ENCODE data around the gene LTBP3.
A peak's percentile ranks its signal among the peaks of the same experiment; 100 is the strongest.
"Not testable (repeated sequence)": the region's sequence is repeated elsewhere in the genome, so short reads cannot be mapped to it uniquely, and the experiment has no call there.

Gene LTBP3

DNA sequence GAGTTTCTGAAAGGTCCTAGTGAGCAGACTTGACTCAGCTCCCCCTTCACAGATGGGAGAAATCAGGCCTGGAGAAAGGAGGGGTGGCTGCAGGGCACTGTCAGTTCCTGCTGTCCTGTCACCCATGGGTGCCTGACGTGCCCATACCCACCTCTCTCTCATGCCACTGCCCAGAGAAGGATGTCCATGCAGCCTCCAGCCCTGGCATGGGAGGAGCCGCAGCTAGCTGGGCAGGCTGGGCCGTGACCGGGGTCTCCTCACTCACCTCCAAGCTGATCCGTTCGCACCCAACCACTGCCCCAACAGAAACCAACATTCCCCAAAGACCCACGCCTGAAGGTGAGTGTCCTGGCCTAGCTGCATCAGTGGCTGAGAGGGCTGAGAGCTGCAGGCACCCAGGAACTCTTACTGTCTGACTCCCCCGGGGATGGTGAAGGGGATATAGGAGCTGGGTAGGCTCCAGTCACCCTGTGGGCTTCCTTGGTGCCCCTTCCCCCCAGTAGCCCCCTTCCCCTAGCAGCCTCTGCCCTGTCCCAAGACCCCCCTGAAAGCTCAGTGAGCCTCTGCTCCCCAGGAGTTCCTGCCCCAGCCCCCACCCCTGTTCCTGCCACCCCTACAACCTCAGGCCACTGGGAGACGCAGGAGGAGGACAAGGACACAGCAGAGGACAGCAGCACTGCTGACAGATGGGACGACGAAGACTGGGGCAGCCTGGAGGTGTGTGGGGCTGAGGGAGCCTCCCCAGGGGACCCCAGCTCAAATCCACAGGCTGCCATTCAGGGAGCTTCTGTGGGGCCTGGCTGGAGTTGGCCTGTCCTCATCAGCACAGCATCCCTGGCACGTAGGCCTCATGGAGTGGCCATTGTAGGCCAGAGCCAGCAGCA lies 21.5 kb downstream of the LTBP3 start:
- ATAC-seq (no peak), DNase-seq (no peak)

GRCh38 chr11:65535102-65535501 lies 23.1 kb downstream of the LTBP3 start:
- DNase-seq (no peak), ATAC-seq (no peak)

DNA sequence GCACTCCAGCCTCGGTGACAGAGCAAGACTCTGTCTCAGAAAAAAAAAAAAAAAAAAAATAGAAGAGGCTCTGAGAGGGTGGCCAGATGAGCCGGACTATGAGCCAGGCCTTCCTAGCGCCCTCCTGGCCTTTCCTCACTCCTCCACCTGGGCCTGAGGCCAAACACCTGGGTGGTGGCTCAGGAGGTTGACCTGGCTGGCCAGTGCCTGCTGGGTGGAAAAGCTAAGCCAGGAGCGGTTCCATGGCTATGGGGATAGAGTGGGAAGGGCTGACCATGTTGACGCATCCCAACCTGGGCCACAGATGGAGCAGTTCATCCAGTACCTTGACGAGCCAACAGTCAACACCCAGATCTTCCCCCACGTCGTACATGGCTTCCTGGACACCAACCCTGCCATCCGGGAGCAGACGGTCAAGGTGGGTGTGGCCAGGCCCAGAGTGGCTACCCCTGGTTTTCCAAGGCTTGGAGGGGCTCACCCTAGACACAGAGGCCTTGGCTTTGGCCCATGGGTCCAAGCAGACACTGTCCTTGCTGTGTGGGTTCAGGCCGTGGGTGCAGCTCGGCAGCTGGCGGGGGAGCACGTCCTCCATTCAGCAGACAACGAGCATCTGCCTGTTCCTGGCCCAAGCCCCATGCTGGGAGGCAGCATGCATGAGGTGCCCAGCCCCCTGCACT lies 25.6 kb downstream of the LTBP3 start:
- DNase-seq: no peak
- no peak for ATAC-seq

DNA sequence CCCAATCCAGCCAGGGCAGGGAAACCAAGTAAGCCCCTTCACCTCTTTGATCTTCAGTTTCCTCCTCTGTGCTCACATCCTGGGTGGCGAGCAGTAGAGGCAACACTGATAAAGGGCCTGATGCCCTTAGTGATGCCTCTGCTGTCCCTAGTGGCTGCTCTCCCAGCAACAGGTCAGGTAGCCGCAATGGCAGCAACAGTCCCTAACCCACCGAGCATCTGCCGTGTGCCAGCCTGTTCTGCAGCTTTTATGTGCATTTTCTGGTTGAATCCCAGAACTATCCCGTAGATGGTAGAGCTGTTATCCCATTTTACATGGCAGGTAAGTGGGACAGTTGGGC lies 28.0 kb downstream of the LTBP3 start:
- DNase-seq: no peak

DNA sequence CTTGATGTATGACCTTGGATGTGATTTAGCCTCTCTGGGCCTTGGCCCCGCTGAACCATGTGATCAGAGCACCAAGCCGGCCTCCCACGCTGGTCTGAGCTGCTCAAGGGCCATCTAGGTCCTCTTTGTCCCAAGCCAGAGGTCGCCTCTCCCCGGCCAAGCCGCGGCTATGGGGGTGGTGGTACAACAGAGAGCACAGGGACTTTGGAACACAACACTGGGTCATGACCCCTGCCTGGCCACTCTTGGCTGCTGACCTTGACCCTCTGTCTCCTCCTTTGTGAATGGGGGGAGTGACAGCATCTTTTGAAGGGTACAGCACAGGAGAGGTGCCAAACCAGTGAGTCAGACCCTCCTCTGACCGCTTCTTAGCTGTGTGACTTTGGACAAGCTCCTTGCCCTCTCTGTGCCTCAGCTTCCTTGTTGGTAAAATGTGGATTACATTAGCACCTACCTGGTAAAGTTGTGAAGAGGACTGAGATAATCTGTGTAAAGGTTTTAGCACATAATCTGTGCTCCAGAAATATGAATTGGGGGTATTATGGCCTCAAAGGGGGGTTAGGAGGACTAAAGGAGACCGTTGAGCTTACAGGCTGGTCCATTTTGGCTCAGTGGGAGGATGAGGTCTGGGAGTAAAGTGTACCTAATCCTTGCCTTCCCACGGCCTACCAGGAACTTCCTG lies 28.5 kb downstream of the LTBP3 start:
- ATAC-seq (no peak), DNase-seq (no peak)

More for the DNA sequence above, 28.0 kb downstream of the LTBP3 start:
- ATAC-seq: peak; percentile 57

DNA sequence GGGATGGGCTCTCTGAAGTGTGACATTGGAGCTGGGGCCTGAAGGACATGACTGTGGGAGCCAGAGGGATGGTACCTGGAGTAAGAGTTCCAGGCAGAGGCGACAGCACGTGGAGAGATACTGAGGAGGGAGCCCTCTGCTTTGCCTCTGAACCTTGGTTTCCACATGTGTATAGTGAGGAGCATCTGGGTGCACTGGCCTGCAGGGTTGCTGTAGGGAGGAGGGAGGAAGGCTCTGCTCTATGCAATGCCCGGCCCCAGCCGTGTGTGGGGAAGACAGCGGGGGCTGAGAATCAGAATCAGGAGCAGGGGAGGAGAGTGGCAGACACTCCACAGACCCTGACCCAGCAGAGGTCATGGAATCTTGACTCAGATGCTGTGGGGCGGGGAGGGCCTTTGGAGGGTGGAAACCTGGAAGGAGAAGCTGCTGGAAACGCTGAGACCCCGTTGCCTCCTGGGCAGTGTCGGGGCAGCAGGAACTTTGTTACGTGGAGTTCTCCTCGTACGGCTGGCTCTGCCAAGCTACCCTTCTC lies 29.3 kb downstream of the LTBP3 start:
- ATAC-seq (no peak), DNase-seq (no peak)

GRCh38 chr11:65526744-65527143 lies 31.4 kb downstream of the LTBP3 start:
- ATAC-seq: no peak
- DNase-seq: no peak

GRCh38 chr11:65525546-65526480 lies 32.3 kb downstream of the LTBP3 start:
- DNase-seq (no peak), ATAC-seq (peak; percentile 3)

- peak; percentile 85 for ATAC-seq
- DNase-seq: peak; percentile 86
Observed at GRCh38 chr11:65524741-65525545, 33.2 kb downstream of the LTBP3 start, which contains the start of gene SCYL1. Gene SCYL1, plus strand, starts transcription at chr11:65525083. Its CDS starts 71 bp downstream, at chr11:65525154.

DNA sequence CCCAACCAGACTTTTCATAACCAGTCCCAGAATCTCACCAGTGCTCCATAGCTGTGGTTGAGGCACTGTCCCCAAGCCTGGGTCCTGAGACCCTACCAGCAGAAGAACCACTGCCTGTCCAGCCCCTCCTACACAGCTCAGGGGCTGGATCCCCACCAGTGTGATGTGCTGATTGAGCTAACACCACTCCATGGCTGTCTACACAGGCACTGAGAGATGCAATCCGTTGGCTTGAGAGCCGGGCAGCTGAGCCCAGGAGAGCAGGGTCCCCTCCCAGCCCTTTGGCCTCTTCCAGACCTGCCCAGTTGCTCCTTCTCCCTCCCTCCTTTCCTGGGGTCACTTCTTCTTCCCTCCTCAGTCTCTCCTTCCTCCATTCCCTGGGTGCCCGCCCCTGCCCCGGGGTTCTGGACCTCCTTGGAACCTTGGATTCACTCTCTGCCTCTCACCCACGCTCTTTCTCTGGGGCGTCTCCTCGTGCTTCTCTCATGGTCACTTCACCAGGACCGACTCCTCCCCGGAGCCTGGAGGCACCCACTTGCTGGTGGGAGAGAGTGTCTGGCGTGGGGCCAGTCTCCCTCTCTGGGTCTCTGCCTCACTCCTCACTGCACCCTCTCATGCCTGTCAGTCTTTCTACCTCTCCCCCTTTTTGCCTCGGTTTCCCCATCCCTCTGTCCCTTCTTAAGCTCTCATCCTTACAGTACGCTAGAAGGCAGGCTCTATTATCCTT lies 34.0 kb downstream of the LTBP3 start:
- DNase-seq: no peak
- peak; percentile 4 for ATAC-seq

DNA sequence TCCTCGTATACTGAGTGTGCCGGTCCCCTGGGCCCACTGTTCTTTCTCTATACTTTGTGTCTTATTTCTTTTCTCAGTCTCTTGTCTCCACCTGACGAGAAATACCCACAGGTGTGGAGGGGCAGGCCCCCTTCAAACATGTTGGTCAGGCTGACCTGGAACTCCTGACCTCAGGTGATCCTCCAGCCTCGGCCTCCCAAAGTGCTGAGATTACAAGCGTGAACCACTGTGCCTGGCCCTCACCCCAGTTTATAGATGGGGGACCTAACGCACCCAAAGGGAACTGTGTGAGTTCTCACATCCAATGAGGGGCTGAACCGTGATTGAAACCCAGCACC lies 34.6 kb downstream of the LTBP3 start:
- not testable (repeated sequence) for ATAC-seq, DNase-seq

GRCh38 chr11:65522718-65523630 lies 35.2 kb downstream of the LTBP3 start:
- ATAC-seq, DNase-seq: not testable (repeated sequence)

GRCh38 chr11:65521777-65522521 lies 36.2 kb downstream of the LTBP3 start:
- not testable (repeated sequence) for ATAC-seq, DNase-seq

GRCh38 chr11:65518941-65519549 lies 39.1 kb downstream of the LTBP3 start:
- DNase-seq, ATAC-seq: not testable (repeated sequence)

DNA sequence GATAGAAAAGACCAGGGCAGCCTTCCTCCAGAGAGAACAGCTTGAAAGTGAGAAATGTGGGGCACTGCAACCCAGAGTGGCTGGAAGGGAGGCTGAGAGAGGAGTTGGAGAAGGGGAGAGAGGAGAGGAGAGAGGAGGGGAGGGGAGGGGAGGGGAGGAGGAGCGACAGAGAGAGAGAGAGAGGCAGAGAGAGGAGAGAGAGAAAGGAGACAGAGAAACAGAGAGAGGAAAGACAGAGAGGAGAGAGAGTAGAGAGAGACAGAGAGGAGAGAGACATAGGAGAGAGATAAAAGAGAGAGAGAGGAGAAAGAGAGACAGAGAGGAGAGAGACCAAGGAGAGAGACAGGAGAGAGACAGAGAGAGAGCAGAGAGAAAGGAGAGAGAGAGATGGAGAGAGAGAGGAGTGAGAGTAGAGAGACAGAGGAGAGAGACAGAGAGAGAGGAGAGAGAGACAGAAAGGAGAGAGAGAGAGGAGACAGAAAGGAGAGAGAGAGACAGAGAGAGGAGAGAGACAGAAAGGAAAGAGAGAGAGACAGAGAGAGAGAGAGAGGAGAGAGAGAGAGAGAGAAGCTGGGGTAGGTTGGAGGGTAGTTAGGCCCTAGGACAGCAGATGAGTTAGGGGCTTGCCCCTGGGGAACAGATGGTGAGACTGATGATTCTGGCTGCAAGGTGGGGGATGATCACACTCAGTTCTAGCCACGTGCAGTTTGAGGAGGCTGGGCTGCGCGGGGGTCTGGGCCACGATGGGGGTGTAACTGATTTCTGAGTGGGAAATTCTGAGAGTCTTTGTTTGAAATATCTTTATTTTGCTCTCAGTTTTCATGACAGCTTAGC lies 41.8 kb downstream of the LTBP3 start:
- no peak for DNase-seq
- ATAC-seq: no peak

- not testable (repeated sequence) for ATAC-seq, DNase-seq
Observed at GRCh38 chr11:65512311-65512710, 45.8 kb downstream of the LTBP3 start.

Data from stimulated activated naive CD8-positive, alpha-beta T cell treated with anti-CD3 and anti-CD28 coated beads, Interleukin-15, Interleukin-2, amounts not matched to agents 100 U/mL and 50 U/mL, for 24 hours (primary cell).